PFSK-1 (cell line): ENCODE results near the gene TMOD3.
A peak's percentile ranks its signal among the peaks of the same experiment; 100 is the strongest.

Experiments used
- FOXP2 ChIP-seq: optimal IDR thresholded peaks from 2 replicates; pipeline ENCODE3; 2011; ENCODE audit warnings: borderline replicate concordance, control low read depth, inconsistent platforms; ENCODE audit not compliant: insufficient read depth; ENCODE audit errors: extremely low read length, extremely low read depth
- POLR2AphosphoS5 ChIP-seq: IDR thresholded peaks from 2 replicates; pipeline ENCODE4 v1.6.1; 2012; ENCODE audit warnings: low read depth, mild to moderate bottlenecking, control low read depth, low read length, moderate library complexity
- SIN3A ChIP-seq: IDR thresholded peaks from 2 replicates; pipeline ENCODE4 v1.6.1; 2012; ENCODE audit warnings: mild to moderate bottlenecking, low read length, moderate library complexity, borderline replicate concordance; ENCODE audit not compliant: insufficient read depth
- TAF1 ChIP-seq: IDR thresholded peaks from 2 replicates; pipeline ENCODE4 v1.6.1; 2012; ENCODE audit warnings: low read length, control low read depth, borderline replicate concordance; ENCODE audit not compliant: insufficient read depth
- TF ChIP-seq, protein P1 (sequence below), 2 experiments: IDR thresholded peaks; 2 replicates each; pipeline versions ENCODE4 v1.6.1 to v1.8.0; 2011 to 2012; ENCODE audit warnings: low read depth in 2 of 2, low read length in 2 of 2, control low read depth in 1 of 2, inconsistent platforms in 1 of 2, mild to moderate bottlenecking in 1 of 2, moderate library complexity in 1 of 2; ENCODE audit not compliant: insufficient read depth in 1 of 2

Gene TMOD3

DNA sequence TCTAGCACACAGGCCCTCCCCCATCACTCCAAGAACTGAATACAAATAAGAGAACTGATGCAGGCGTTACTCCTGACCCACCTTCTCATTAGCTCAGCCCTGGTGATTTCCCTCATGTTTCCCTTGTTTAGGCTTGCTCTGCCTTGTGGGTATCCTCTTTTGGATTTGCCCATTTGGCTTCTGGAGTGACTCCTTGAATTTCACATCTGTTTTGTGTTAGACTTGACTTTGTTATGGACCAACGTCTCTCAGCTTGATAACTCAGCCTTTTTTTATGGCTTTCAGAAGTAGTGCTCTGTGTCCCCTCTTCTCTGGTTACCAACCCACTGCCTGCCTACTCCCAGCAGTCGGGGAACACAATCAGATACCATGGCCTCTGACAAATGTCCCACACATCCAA is 11.3 kb upstream of the TMOD3 start:
- TF ChIP-seq SIN3A (no peak), TAF1 (no peak), POLR2AphosphoS5 (no peak), FOXP2 (no peak)
- TF ChIP-seq, protein P1, sequence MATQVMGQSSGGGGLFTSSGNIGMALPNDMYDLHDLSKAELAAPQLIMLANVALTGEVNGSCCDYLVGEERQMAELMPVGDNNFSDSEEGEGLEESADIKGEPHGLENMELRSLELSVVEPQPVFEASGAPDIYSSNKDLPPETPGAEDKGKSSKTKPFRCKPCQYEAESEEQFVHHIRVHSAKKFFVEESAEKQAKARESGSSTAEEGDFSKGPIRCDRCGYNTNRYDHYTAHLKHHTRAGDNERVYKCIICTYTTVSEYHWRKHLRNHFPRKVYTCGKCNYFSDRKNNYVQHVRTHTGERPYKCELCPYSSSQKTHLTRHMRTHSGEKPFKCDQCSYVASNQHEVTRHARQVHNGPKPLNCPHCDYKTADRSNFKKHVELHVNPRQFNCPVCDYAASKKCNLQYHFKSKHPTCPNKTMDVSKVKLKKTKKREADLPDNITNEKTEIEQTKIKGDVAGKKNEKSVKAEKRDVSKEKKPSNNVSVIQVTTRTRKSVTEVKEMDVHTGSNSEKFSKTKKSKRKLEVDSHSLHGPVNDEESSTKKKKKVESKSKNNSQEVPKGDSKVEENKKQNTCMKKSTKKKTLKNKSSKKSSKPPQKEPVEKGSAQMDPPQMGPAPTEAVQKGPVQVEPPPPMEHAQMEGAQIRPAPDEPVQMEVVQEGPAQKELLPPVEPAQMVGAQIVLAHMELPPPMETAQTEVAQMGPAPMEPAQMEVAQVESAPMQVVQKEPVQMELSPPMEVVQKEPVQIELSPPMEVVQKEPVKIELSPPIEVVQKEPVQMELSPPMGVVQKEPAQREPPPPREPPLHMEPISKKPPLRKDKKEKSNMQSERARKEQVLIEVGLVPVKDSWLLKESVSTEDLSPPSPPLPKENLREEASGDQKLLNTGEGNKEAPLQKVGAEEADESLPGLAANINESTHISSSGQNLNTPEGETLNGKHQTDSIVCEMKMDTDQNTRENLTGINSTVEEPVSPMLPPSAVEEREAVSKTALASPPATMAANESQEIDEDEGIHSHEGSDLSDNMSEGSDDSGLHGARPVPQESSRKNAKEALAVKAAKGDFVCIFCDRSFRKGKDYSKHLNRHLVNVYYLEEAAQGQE (IDR thresholded peaks at IDR 0.05; ENCODE audit: insufficient read depth in 1 of 2, low read depth in 2 of 2, low read length in 2 of 2), result no peak

DNA sequence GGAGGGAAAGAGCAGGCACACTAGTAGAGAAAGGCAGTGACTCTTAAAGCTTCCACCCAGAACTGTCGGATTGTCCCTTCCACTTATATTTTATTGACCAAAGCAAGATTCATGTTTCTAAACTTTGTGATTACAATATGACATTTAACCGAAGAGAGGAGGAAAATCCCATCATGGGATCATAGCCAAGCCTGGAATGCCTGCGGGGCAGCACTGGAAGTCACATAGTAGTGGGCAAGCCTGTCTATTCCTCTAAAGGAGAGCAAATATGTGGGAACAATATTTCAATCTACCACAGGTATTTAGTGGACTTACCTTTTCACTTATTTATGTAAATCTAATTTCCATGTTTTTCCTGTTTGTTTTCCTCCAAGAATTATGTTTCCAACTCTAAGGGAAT is 3.8 kb upstream of the TMOD3 start:
- TF ChIP-seq POLR2AphosphoS5 (no peak), SIN3A (no peak), TAF1 (no peak), FOXP2 (no peak)
- TF ChIP-seq, protein P1 (IDR thresholded peaks at IDR 0.05; ENCODE audit: insufficient read depth in 1 of 2, low read depth in 2 of 2, low read length in 2 of 2), result no peak

DNA sequence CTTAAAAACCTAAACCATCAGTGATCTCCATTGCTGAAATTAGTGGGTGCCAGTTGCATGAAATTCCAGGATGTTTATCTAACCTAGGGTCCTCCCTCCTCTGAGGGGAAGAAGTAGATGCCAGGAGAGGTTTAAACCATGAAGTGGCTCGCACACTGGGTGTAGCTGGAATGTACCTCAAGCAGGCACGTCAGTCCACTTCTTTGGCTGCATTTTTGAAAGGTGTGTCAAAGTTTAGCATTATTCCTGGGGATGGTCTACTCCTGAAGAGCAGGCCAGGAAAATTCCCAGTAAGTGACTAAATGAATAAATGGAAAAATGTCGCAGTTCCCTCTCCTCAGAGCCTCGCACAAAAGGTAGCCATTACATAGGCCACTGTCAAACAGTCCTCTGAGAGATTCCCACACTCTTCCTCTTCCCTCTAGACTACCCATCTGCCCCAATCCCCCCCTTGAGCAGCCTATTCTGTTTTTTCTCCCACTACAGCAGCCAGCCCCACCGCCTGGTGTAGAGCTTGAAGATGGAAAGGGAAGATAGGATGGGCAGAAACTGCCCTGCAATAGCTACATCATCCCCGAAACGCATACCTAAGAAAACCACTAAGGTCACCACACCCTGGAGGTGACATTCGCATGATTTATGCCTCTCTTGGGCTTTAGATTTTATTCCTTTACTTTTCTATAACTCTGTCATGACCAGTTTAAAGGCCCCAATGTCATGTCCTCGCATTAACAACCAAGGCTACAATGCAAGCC is 655 bp upstream of the TMOD3 start:
- TF ChIP-seq, protein P1 (IDR thresholded peaks at IDR 0.05; ENCODE audit: insufficient read depth in 1 of 2, low read depth in 2 of 2, low read length in 2 of 2), result no peak
- TF ChIP-seq POLR2AphosphoS5 (no peak), TAF1 (no peak), SIN3A (no peak), FOXP2 (no peak)

DNA sequence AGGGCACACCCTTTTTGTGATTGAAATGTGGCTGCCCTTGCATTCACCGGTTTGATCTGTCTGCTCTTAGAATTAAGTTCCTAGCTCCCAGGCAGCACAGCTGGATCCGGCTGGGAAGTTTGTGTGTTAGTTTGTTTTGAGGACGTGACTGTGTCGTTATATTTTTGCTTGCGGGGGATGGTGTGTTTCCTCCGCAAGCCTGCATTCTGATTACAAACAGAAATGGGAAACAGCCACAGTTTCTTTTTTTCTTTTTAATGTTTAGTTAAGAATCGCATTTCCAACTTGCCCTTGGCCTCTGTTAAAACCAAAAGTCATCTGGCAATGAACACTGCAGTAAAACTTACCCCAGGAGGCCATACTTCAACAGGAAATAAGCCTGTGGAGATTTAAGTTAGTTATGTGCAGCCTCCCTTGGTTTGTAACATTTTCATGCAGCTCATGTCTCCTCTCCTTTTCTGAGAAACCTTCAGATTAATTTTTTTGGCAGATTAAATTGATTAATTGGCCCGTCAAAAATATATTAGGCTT is 888 bp downstream of the TMOD3 start:
- TF ChIP-seq TAF1 (no peak), SIN3A (peak; percentile 68; the same call in 1 of the 2 replicates)

DNA sequence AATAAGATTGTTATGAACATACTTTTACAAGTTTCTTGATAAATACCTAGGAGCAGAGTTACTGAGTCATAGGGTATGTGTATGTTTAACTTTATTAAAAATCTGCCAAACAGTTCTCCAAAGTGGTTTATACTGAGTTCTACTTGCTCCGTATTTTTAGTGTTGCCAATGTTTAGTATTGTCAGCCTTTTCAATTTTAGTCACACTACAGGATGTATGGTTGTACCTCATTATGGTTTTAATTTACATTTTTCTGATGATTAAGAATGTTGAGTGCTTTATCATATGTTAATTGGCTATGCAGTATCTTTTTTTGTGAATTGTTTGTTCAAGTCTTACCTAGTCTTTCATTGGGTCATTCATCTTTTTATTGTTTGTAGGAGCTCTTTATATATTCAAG is 4.3 kb downstream of the TMOD3 start:
- TF ChIP-seq SIN3A (no peak), FOXP2 (no peak), TAF1 (no peak)

DNA sequence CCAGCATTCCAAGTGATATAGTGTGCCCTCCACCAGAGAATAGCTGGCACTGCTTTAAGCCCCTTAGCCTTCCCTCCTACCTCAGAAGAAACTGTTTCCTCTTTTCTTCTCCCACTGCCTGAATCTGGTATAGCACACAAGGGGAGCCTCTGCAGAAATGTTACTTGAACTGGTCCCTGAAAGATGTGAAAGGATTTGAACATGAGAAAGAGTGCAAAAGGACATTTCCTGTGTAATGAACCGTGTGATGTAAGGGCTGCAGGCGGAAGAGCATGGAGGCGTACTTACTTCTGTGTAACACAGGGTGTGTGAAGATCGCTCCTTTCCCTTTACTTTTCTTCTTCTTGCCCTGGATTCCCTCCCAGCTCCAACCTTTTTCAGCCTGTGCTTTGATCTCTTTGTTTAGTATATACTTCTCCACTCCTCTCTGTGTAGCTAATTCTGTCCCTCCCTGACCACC is 8.4 kb downstream of the TMOD3 start:
- TF ChIP-seq, protein P1 (IDR thresholded peaks at IDR 0.05; ENCODE audit: insufficient read depth in 1 of 2, low read depth in 2 of 2, low read length in 2 of 2), result no peak
- no peak for TF ChIP-seq TAF1
- no peak for TF ChIP-seq FOXP2
- no peak for TF ChIP-seq SIN3A
- TF ChIP-seq POLR2AphosphoS5, result no peak
